Activated CD8-positive, alpha-beta memory T cell treated with anti-CD3 and anti-CD28 coated beads for 1 hour (primary cell): ENCODE results near the gene OR11A1.
"Not testable (repeated sequence)": the region's sequence is repeated elsewhere in the genome, so short reads cannot be mapped to it uniquely, and the experiment has no call there.

ENCODE experiments used
- DNase-seq, 2 donors: peaks; one replicate each; pipeline ENCODE4 v3.0.0-alpha.2; 2020; ENCODE audit warnings: low read depth in 1 of 2; ENCODE audit errors: extremely low read depth in 1 of 2

The OR11A1 gene

GRCh38 chr6:29483186-29483585 lies 26.3 kb upstream of the OR11A1 start:
- DNase-seq: no peak

- no peak for DNase-seq
Observed at GRCh38 chr6:29479560-29479959, 22.7 kb upstream of the OR11A1 start.

- no peak for DNase-seq
Observed at GRCh38 chr6:29478740-29479139, 21.9 kb upstream of the OR11A1 start.

- DNase-seq: no peak
Observed at GRCh38 chr6:29477923-29478450, 21.1 kb upstream of the OR11A1 start.

GRCh38 chr6:29474996-29475395 lies 18.1 kb upstream of the OR11A1 start:
- no peak for DNase-seq

GRCh38 chr6:29466241-29466640 lies 9.4 kb upstream of the OR11A1 start:
- no peak for DNase-seq

- no peak for DNase-seq
Observed at GRCh38 chr6:29465801-29466200, 8.9 kb upstream of the OR11A1 start.

- DNase-seq: no peak
Observed at GRCh38 chr6:29465279-29465678, 8.4 kb upstream of the OR11A1 start.

- no peak for DNase-seq
Observed at GRCh38 chr6:29462022-29462421, 5.2 kb upstream of the OR11A1 start.

- DNase-seq: no peak
Observed at GRCh38 chr6:29461021-29461814, 4.3 kb upstream of the OR11A1 start.

GRCh38 chr6:29451471-29452193 lies 5.2 kb downstream of the OR11A1 start:
- DNase-seq: no peak

- no peak for DNase-seq
Observed at GRCh38 chr6:29447670-29448069, 9.2 kb downstream of the OR11A1 start.

- not testable (repeated sequence) for DNase-seq
Observed at GRCh38 chr6:29444031-29444430, 12.8 kb downstream of the OR11A1 start.

GRCh38 chr6:29442719-29443118 lies 14.2 kb downstream of the OR11A1 start:
- DNase-seq: no peak

GRCh38 chr6:29439006-29439405 lies 17.9 kb downstream of the OR11A1 start, which contains the start of gene OR10C1:
OR10C1 (plus strand) TSS chr6:29439306; CDS start chr6:29440016, 710 bp downstream.
- no peak for DNase-seq

GRCh38 chr6:29436730-29437129 lies 20.1 kb downstream of the OR11A1 start:
- DNase-seq: not testable (repeated sequence)

GRCh38 chr6:29426654-29427053 lies 30.2 kb downstream of the OR11A1 start:
- DNase-seq: no peak

- DNase-seq: no peak
Observed at GRCh38 chr6:29425075-29425474, 31.8 kb downstream of the OR11A1 start.

- DNase-seq: no peak
Observed at GRCh38 chr6:29424575-29424974, 32.3 kb downstream of the OR11A1 start.

GRCh38 chr6:29424168-29424567 lies 32.7 kb downstream of the OR11A1 start:
- no peak for DNase-seq

GRCh38 chr6:29419516-29419915 lies 37.4 kb downstream of the OR11A1 start:
- no peak for DNase-seq

- DNase-seq: no peak
Observed at GRCh38 chr6:29414588-29414987, 42.3 kb downstream of the OR11A1 start, which contains the start of gene OR12D1. OR12D1 (plus strand) TSS chr6:29414928.
